ENCODE measurements around the gene KANK3. TPM values are rescaled to one million over a fixed set of nuclear protein-coding genes. Genes with fewer than 3 reads are reported as not detected.
A peak's percentile ranks its signal among the peaks of the same experiment; 100 is the strongest.
"Not testable (repeated sequence)": the region's sequence is repeated elsewhere in the genome, so short reads cannot be mapped to it uniquely, and the experiment has no call there.

The KANK3 gene
- total RNA-seq, 1 experiment from 2014 or later: not detected

GRCh38 chr19:8379156-8379891 lies 36.3 kb upstream of the KANK3 start:
- H3K36me3 ChIP-seq; H3K9me3 ChIP-seq (replicated peaks); DNase-seq (ENCODE audit: low read depth in 1 of 2, low spot score in 2 of 2); H3K27me3 ChIP-seq (replicated peaks); H3K27ac ChIP-seq; H3K4me1 ChIP-seq (replicated peaks); H3K4me3 ChIP-seq: not testable (repeated sequence)

- Histone ChIP-seq H3K27me3 (replicated peaks) (no peaks in the 10 kb centered on the region), H3K36me3 (0 out of 2 replicates have a peak, but pooled peaks cover 2% of the 10 kb centered on the region), H3K9me3 (replicated peaks) (no peaks in the 10 kb centered on the region; the same call in 1 of the 2 replicates), H3K27ac (no peak overlapping the region), H3K4me1 (replicated peaks) (peaks cover 7% of the 10 kb centered on the region; the same call in 1 of the 2 replicates), H3K4me3 (no peak overlapping the region)
- no peak for DNase-seq (ENCODE audit: low read depth in 1 of 2, low spot score in 2 of 2)
Observed at GRCh38 chr19:8377598-8377997, 34.5 kb upstream of the KANK3 start.

GRCh38 chr19:8376373-8376974 lies 33.4 kb upstream of the KANK3 start:
- not testable (repeated sequence) for H3K4me3 ChIP-seq; H3K36me3 ChIP-seq; H3K4me1 ChIP-seq (replicated peaks); DNase-seq (ENCODE audit: low read depth in 1 of 2, low spot score in 2 of 2); H3K27ac ChIP-seq; H3K27me3 ChIP-seq (replicated peaks); H3K9me3 ChIP-seq (replicated peaks)

GRCh38 chr19:8375766-8376165 lies 32.7 kb upstream of the KANK3 start:
- not testable (repeated sequence) for H3K27me3 ChIP-seq (replicated peaks); H3K9me3 ChIP-seq (replicated peaks); H3K36me3 ChIP-seq; DNase-seq (ENCODE audit: low read depth in 1 of 2, low spot score in 2 of 2); H3K4me1 ChIP-seq (replicated peaks); H3K4me3 ChIP-seq; H3K27ac ChIP-seq

GRCh38 chr19:8373867-8374813 lies 31.1 kb upstream of the KANK3 start:
- peaks cover 7% of the 10 kb centered on the region; the same call in 1 of the 2 replicates for H3K4me1 ChIP-seq (replicated peaks)
- H3K27me3 ChIP-seq (replicated peaks): no peaks in the 10 kb centered on the region
- no peaks in the 10 kb centered on the region; the same call in 1 of the 2 replicates for H3K9me3 ChIP-seq (replicated peaks)
- peak in 1 of 2 experiments; percentile 38 for DNase-seq (ENCODE audit: low read depth in 1 of 2, low spot score in 2 of 2)
- no peak overlapping the region for H3K27ac ChIP-seq
- H3K4me3 ChIP-seq: no peak overlapping the region
- 0 out of 2 replicates have a peak, but pooled peaks cover 2% of the 10 kb centered on the region for H3K36me3 ChIP-seq

- H3K9me3 ChIP-seq (replicated peaks): no peaks in the 10 kb centered on the region; the same call in 1 of the 2 replicates
- no peak for DNase-seq (ENCODE audit: low read depth in 1 of 2, low spot score in 2 of 2)
- H3K27me3 ChIP-seq (replicated peaks): no peaks in the 10 kb centered on the region
- peaks cover 28% of the 10 kb centered on the region for H3K4me1 ChIP-seq (replicated peaks)
- H3K4me3 ChIP-seq: no peak overlapping the region
- 0 out of 2 replicates have a peak, but pooled peaks cover 2% of the 10 kb centered on the region for H3K36me3 ChIP-seq
- no peak overlapping the region for H3K27ac ChIP-seq
Observed at GRCh38 chr19:8371011-8371804, 28.1 kb upstream of the KANK3 start.

GRCh38 chr19:8370176-8371010 lies 27.3 kb upstream of the KANK3 start:
- Histone ChIP-seq H3K9me3 (replicated peaks) (no peaks in the 10 kb centered on the region; the same call in 1 of the 2 replicates), H3K4me3 (no peak overlapping the region), H3K36me3 (0 out of 2 replicates have a peak, but pooled peaks cover 2% of the 10 kb centered on the region), H3K27me3 (replicated peaks) (no peaks in the 10 kb centered on the region), H3K4me1 (replicated peaks) (peaks cover 30% of the 10 kb centered on the region), H3K27ac (no peak overlapping the region)
- DNase-seq (ENCODE audit: low read depth in 1 of 2, low spot score in 2 of 2): no peak

- no peaks in the 10 kb centered on the region for H3K27me3 ChIP-seq (replicated peaks)
- H3K27ac ChIP-seq: no peak overlapping the region
- H3K4me3 ChIP-seq: no peak overlapping the region
- H3K9me3 ChIP-seq (replicated peaks): peaks cover 5% of the 10 kb centered on the region
- DNase-seq (ENCODE audit: low read depth in 1 of 2, low spot score in 2 of 2): peak; percentile 98 to 99
- H3K4me1 ChIP-seq (replicated peaks): peaks cover 34% of the 10 kb centered on the region
- H3K36me3 ChIP-seq: no peaks in the 10 kb centered on the region
Observed at GRCh38 chr19:8367327-8368001, 24.4 kb upstream of the KANK3 start.

- no peak for DNase-seq (ENCODE audit: low read depth in 1 of 2, low spot score in 2 of 2)
- Histone ChIP-seq H3K27me3 (replicated peaks) (no peaks in the 10 kb centered on the region), H3K4me1 (replicated peaks) (peaks cover 39% of the 10 kb centered on the region), H3K4me3 (no peak overlapping the region), H3K27ac (no peak overlapping the region), H3K9me3 (replicated peaks) (peaks cover 5% of the 10 kb centered on the region), H3K36me3 (no peaks in the 10 kb centered on the region)
Observed at GRCh38 chr19:8366961-8367326, 23.9 kb upstream of the KANK3 start.

- H3K36me3 ChIP-seq: no peaks in the 10 kb centered on the region
- no peak overlapping the region for H3K27ac ChIP-seq
- no peak for DNase-seq (ENCODE audit: low read depth in 1 of 2, low spot score in 2 of 2)
- peaks cover 5% of the 10 kb centered on the region for H3K9me3 ChIP-seq (replicated peaks)
- no peak overlapping the region for H3K4me3 ChIP-seq
- no peaks in the 10 kb centered on the region for H3K27me3 ChIP-seq (replicated peaks)
- peaks cover 43% of the 10 kb centered on the region for H3K4me1 ChIP-seq (replicated peaks)
Observed at GRCh38 chr19:8366121-8366581, 23.1 kb upstream of the KANK3 start.

- no peaks in the 10 kb centered on the region for H3K27me3 ChIP-seq (replicated peaks)
- H3K9me3 ChIP-seq (replicated peaks): peaks cover 5% of the 10 kb centered on the region
- H3K27ac ChIP-seq: peak within 1 kb of the TSS; percentile 30; the same call in 1 of the 2 replicates
- peaks cover 43% of the 10 kb centered on the region for H3K4me1 ChIP-seq (replicated peaks)
- no peaks in the 10 kb centered on the region for H3K36me3 ChIP-seq
- peak; percentile 77 to 84 for DNase-seq (ENCODE audit: low read depth in 1 of 2, low spot score in 2 of 2)
- H3K4me3 ChIP-seq: peak within 1 kb of the TSS; percentile 39
Observed at GRCh38 chr19:8363803-8364771, 21.0 kb upstream of the KANK3 start, which contains the start of gene ANGPTL4. TSS of gene ANGPTL4 (plus strand) at chr19:8364155. CDS start at chr19:8364322, 167 bp downstream.

Measured in SJSA1 (cell line).